Neuronal stem cell (in vitro differentiated cells): ENCODE results near the gene KANK2.

Experiments
- DNase-seq: peaks from one replicate; pipeline ENCODE4 v3.0.0-alpha.2; 2013; ENCODE audit warnings: low spot score
- H2AFZ ChIP-seq: one replicate; pipeline ENCODE4 v1.6.1; 2013; ENCODE audit warnings: mild to moderate bottlenecking, low read length, inconsistent platforms
- H2AK5ac ChIP-seq: 2 replicates; pipeline ENCODE4 v1.6.1; 2013; ENCODE audit warnings: low read depth, mild to moderate bottlenecking, inconsistent platforms, low read length, moderate library complexity, mixed read lengths
- H2BK120ac ChIP-seq: 2 replicates; pipeline ENCODE4 v1.6.1; 2013; ENCODE audit warnings: low read depth, mild to moderate bottlenecking, inconsistent platforms, low read length, moderate library complexity, mixed read lengths
- H2BK12ac ChIP-seq: one replicate; pipeline ENCODE4 v1.6.1; 2013; ENCODE audit warnings: low read length, inconsistent platforms
- H2BK15ac ChIP-seq: 2 replicates; pipeline ENCODE4 v1.6.1; 2013; ENCODE audit warnings: mild to moderate bottlenecking, low read length, inconsistent platforms, mixed read lengths
- H2BK5ac ChIP-seq: one replicate; pipeline ENCODE4 v1.6.1; 2013; ENCODE audit warnings: inconsistent platforms, mild to moderate bottlenecking, low read length, moderate library complexity
- H3K14ac ChIP-seq: one replicate; pipeline ENCODE4 v1.6.1; 2013; ENCODE audit warnings: low read length, inconsistent platforms
- H3K18ac ChIP-seq: 2 replicates; pipeline ENCODE4 v1.6.1; 2013; ENCODE audit warnings: low read length, inconsistent platforms
- H3K23ac ChIP-seq: 2 replicates; pipeline ENCODE4 v1.6.1; 2013; ENCODE audit warnings: low read depth, mild to moderate bottlenecking, mixed read lengths, low read length, inconsistent platforms; ENCODE audit not compliant: poor library complexity
- H3K27ac ChIP-seq: replicated peaks from 3 replicates; pipeline ENCODE4 v1.5.1; 2013; ENCODE audit warnings: low read length, inconsistent platforms
- H3K27me3 ChIP-seq, 3 experiments: 2 replicates each; pipeline ENCODE4 v1.6.1; 2013; ENCODE audit warnings: low read length in 3 of 3, mild to moderate bottlenecking in 2 of 3, inconsistent platforms in 1 of 3, low read depth in 1 of 3, mixed read lengths in 1 of 3, moderate library complexity in 1 of 3; ENCODE audit not compliant: control insufficient read depth in 3 of 3, insufficient read depth in 3 of 3
- H3K36me3 ChIP-seq, 2 donors: replicated peaks in 1 of 2; 2 replicates each; pipeline ENCODE4 v1.6.1; 2013; ENCODE audit warnings: low read length in 2 of 2; ENCODE audit not compliant: control insufficient read depth in 2 of 2, insufficient read depth in 2 of 2
- H3K4ac ChIP-seq: 2 replicates; pipeline ENCODE4 v1.6.1; 2013; ENCODE audit warnings: inconsistent platforms, mild to moderate bottlenecking, low read length, moderate library complexity
- H3K4me1 ChIP-seq, 2 donors: 1 replicate in 1 of 2; 2 replicates in 1 of 2; pipeline ENCODE4 v1.6.1; 2013; ENCODE audit warnings: low read length in 2 of 2, low read depth in 1 of 2; ENCODE audit not compliant: control insufficient read depth in 2 of 2, insufficient read depth in 1 of 2
- H3K4me2 ChIP-seq: one replicate; pipeline ENCODE4 v1.6.1; 2013; ENCODE audit warnings: mild to moderate bottlenecking, low read length, inconsistent platforms; ENCODE audit not compliant: insufficient read depth, poor library complexity, severe bottlenecking
- H3K4me3 ChIP-seq, 2 donors: 2 replicates each; pipeline ENCODE4 v1.5.1; 2013; ENCODE audit warnings: low read length in 2 of 2, mild to moderate bottlenecking in 2 of 2, inconsistent platforms in 1 of 2, moderate library complexity in 1 of 2
- H3K79me1 ChIP-seq: one replicate; pipeline ENCODE4 v1.6.1; 2013; ENCODE audit warnings: low read depth, mild to moderate bottlenecking, inconsistent platforms, low read length, moderate library complexity
- H3K9ac ChIP-seq: one replicate; pipeline ENCODE4 v1.6.1; 2013; ENCODE audit warnings: mild to moderate bottlenecking, low read depth, low read length, inconsistent platforms; ENCODE audit not compliant: poor library complexity
- H3K9me3 ChIP-seq, 2 donors: replicated peaks in 1 of 2; 2 replicates each; pipeline versions ENCODE3 to v1.6.1; 2013; ENCODE audit warnings: low read length in 2 of 2, mild to moderate bottlenecking in 2 of 2, inconsistent platforms in 1 of 2, low read depth in 1 of 2, mixed read lengths in 1 of 2, moderate library complexity in 1 of 2; ENCODE audit not compliant: control insufficient read depth in 2 of 2, insufficient read depth in 1 of 2
- H4K8ac ChIP-seq: one replicate; pipeline ENCODE4 v1.6.1; 2013; ENCODE audit warnings: low read depth, mild to moderate bottlenecking, inconsistent platforms, low read length, moderate library complexity
- H4K91ac ChIP-seq: one replicate; pipeline ENCODE4 v1.6.1; 2013; ENCODE audit warnings: low read length, low read depth, mild to moderate bottlenecking, inconsistent platforms; ENCODE audit not compliant: poor library complexity
- WGBS, 2 donors: extraction: QIAGEN DNeasy Blood & Tissue Kit; methylation state at CpG; one replicate each; pipeline ENCODE4 v1.1.7; 2013; ENCODE audit warnings: missing lambda C conversion rate in 2 of 2, mixed read lengths in 1 of 2; ENCODE audit not compliant: insufficient read length in 2 of 2, insufficient replicate concordance in 1 of 2; ENCODE audit errors: extremely low coverage in 2 of 2; 5-methylcytosine and 5-hydroxymethylcytosine counted together

The KANK2 gene

GRCh38 chr19:11199517-11199916 lies 2.2 kb upstream of the KANK2 start:
- Histone ChIP-seq H3K4me1 (peaks cover 4 to 7% of the 10 kb centered on the region in 2 donors), H3K27me3 (no peaks in the 10 kb centered on the region), H2AFZ (no peak overlapping the region), H2BK12ac (no peak overlapping the region), H3K4me2 (no peak overlapping the region), H4K91ac (no peak overlapping the region), H3K4me3 (no peak overlapping the region), H3K23ac (no peak overlapping the region), H3K4ac (no peak overlapping the region), H3K36me3 (peaks cover 0 to 51% of the 10 kb centered on the region in 2 donors), H2BK15ac (peak overlapping the region; percentile 0), H4K8ac (no peak overlapping the region), H3K9ac (no peak overlapping the region), H3K9me3 (no peaks in the 10 kb centered on the region), H2BK5ac (no peak overlapping the region), H3K79me1 (no peaks in the 10 kb centered on the region), H2BK120ac (peak overlapping the region; percentile 87), H3K27ac (no peak overlapping the region), H3K18ac (no peak overlapping the region), H2AK5ac (peak overlapping the region; percentile 61), H3K14ac (no peak overlapping the region)
- DNase-seq: no peak
- WGBS, 2 donors: no CpG with 5 or more reads among the region's 5 CpGs

GRCh38 chr19:11198769-11199424 lies 1.6 kb upstream of the KANK2 start:
- Histone ChIP-seq H3K27me3 (no peaks in the 10 kb centered on the region), H4K8ac (no peak overlapping the region), H3K14ac (no peak overlapping the region), H3K9ac (no peak overlapping the region), H2BK5ac (no peak overlapping the region), H2BK120ac (peak overlapping the region; percentile 87), H2AK5ac (peak overlapping the region; percentile 61), H3K36me3 (peaks cover 0 to 56% of the 10 kb centered on the region in 2 donors), H3K9me3 (no peaks in the 10 kb centered on the region), H2AFZ (no peak overlapping the region), H2BK15ac (peak overlapping the region; percentile 0), H3K79me1 (no peaks in the 10 kb centered on the region), H2BK12ac (no peak overlapping the region), H3K18ac (no peak overlapping the region), H3K27ac (no peak overlapping the region), H3K4me2 (no peak overlapping the region), H3K23ac (no peak overlapping the region), H4K91ac (no peak overlapping the region), H3K4me3 (no peak overlapping the region), H3K4ac (no peak overlapping the region), H3K4me1 (peaks cover 4 to 7% of the 10 kb centered on the region in 2 donors)
- no CpG with 5 or more reads among the region's 7 CpGs for WGBS, 2 donors
- no peak for DNase-seq

- Histone ChIP-seq H3K9me3 (no peaks in the 10 kb centered on the region), H3K9ac (no peak overlapping the region), H3K36me3 (peaks cover 0 to 59% of the 10 kb centered on the region in 2 donors), H3K14ac (no peak overlapping the region), H2BK12ac (no peak overlapping the region), H3K4me1 (peaks cover 4 to 7% of the 10 kb centered on the region in 2 donors), H3K27me3 (no peaks in the 10 kb centered on the region), H2AK5ac (no peak overlapping the region), H4K8ac (no peak overlapping the region), H2AFZ (no peak overlapping the region), H3K4me2 (no peak overlapping the region), H3K79me1 (no peaks in the 10 kb centered on the region), H4K91ac (no peak overlapping the region), H2BK5ac (no peak overlapping the region), H2BK120ac (no peak overlapping the region), H3K18ac (no peak overlapping the region), H3K4ac (no peak overlapping the region), H2BK15ac (no peak overlapping the region), H3K27ac (no peak overlapping the region), H3K4me3 (no peak overlapping the region), H3K23ac (no peak overlapping the region)
- DNase-seq: no peak
- WGBS, 2 donors: no CpG with 5 or more reads among the region's 7 CpGs
Observed at GRCh38 chr19:11198175-11198534, 810 bp upstream of the KANK2 start.

- H3K18ac ChIP-seq: peak overlapping the region; percentile 73
- H3K23ac ChIP-seq: peak overlapping the region; percentile 98
- H3K36me3 ChIP-seq: peaks cover 3 to 56% of the 10 kb centered on the region in 2 donors
- no peak overlapping the region for H3K27ac ChIP-seq
- peaks cover 4 to 7% of the 10 kb centered on the region in 2 donors for H3K4me1 ChIP-seq
- H3K9me3 ChIP-seq: no peaks in the 10 kb centered on the region
- peak overlapping the region; percentile 86 for H3K9ac ChIP-seq
- H3K27me3 ChIP-seq: no peaks in the 10 kb centered on the region
- peak overlapping the region; percentile 68 to 83 for H3K4me3 ChIP-seq
- H3K4ac ChIP-seq: peak overlapping the region; percentile 10
- H4K8ac ChIP-seq: no peak overlapping the region
- WGBS, 2 donors: no CpG with 5 or more reads among the region's 47 CpGs
- H2BK12ac ChIP-seq: peak overlapping the region; percentile 16
- peak overlapping the region; percentile 94 for H2AFZ ChIP-seq
- no peaks in the 10 kb centered on the region for H3K79me1 ChIP-seq
- peak overlapping the region; percentile 28 for H2BK120ac ChIP-seq
- H3K14ac ChIP-seq: peak overlapping the region; percentile 94
- no peak for DNase-seq
- H3K4me2 ChIP-seq: peak overlapping the region; percentile 99
- H2BK15ac ChIP-seq: peak overlapping the region; percentile 64
- H2BK5ac ChIP-seq: peak overlapping the region; percentile 88
- H4K91ac ChIP-seq: no peak overlapping the region
- peak overlapping the region; percentile 19 for H2AK5ac ChIP-seq
Observed at GRCh38 chr19:11196406-11197287, 698 bp downstream of the KANK2 start.
